ENCODE data around the gene CAMLG.

- TF ChIP-seq USF2 (CRISPR knock-in tag; IDR thresholded peaks at IDR 0.05) (no peak), CTCF (IDR thresholded peaks at IDR 0.05) (no peak), ZNF512 (CRISPR knock-in tag; IDR thresholded peaks at IDR 0.05; ENCODE audit: borderline replicate concordance) (no peak), ZNF281 (CRISPR knock-in tag; IDR thresholded peaks at IDR 0.05) (no peak), KAT7 (CRISPR knock-in tag; IDR thresholded peaks at IDR 0.05; ENCODE audit: borderline replicate concordance) (no peak), CBFB (CRISPR knock-in tag; IDR thresholded peaks at IDR 0.05; ENCODE audit: low read depth) (no peak), NR2C2 (CRISPR knock-in tag; IDR thresholded peaks at IDR 0.05) (no peak), RELA (CRISPR knock-in tag; IDR thresholded peaks at IDR 0.05; ENCODE audit: borderline replicate concordance) (no peak), CREB1 (CRISPR knock-in tag; IDR thresholded peaks at IDR 0.05) (no peak)
These were observed 11.1 kb downstream of the CAMLG start for GRCh38 chr5:134749415-134749814.
